HG03159 (cell line): ENCODE data around the gene UNC5B.

Experiments
- ATAC-seq: cut with Tn5 transposase; IDR thresholded peaks from one replicate; pipeline ENCODE4 v1.9.1; 2021; ENCODE audit warnings: mild to moderate bottlenecking, moderate library complexity; ENCODE audit not compliant: unreplicated experiment

The UNC5B gene

GRCh38 chr10:71212318-71213126, at the start of gene UNC5B:
UNC5B (plus strand) TSS chr10:71212570; CDS start chr10:71212986, 416 bp downstream.
- ATAC-seq, result no peak

- ATAC-seq, result no peak
Measured at GRCh38 chr10:71173466-71173865, 38.9 kb upstream of the UNC5B start.

GRCh38 chr10:71176661-71177060, 35.7 kb upstream of the UNC5B start:
- no peak for ATAC-seq

GRCh38 chr10:71177651-71178199, 34.6 kb upstream of the UNC5B start:
- ATAC-seq, result no peak

- no peak for ATAC-seq
Measured at GRCh38 chr10:71178880-71179279, 33.5 kb upstream of the UNC5B start.

- ATAC-seq, result no peak
Measured at GRCh38 chr10:71179382-71179781, 33.0 kb upstream of the UNC5B start.

- no peak for ATAC-seq
Measured at GRCh38 chr10:71184421-71184820, 27.9 kb upstream of the UNC5B start.

GRCh38 chr10:71185209-71185608, 27.2 kb upstream of the UNC5B start:
- no peak for ATAC-seq

- ATAC-seq, result no peak
Measured at GRCh38 chr10:71187197-71187596, 25.2 kb upstream of the UNC5B start.

GRCh38 chr10:71187600-71187999, 24.8 kb upstream of the UNC5B start:
- no peak for ATAC-seq

GRCh38 chr10:71188201-71188600, 24.2 kb upstream of the UNC5B start:
- no peak for ATAC-seq

GRCh38 chr10:71191019-71191418, 21.4 kb upstream of the UNC5B start:
- no peak for ATAC-seq

GRCh38 chr10:71191551-71192076, 20.8 kb upstream of the UNC5B start:
- no peak for ATAC-seq

- no peak for ATAC-seq
Measured at GRCh38 chr10:71193516-71193915, 18.9 kb upstream of the UNC5B start.

- ATAC-seq, result no peak
Measured at GRCh38 chr10:71197955-71198354, 14.4 kb upstream of the UNC5B start.

- no peak for ATAC-seq
Measured at GRCh38 chr10:71201849-71202248, 10.5 kb upstream of the UNC5B start.

GRCh38 chr10:71202314-71202713, 10.1 kb upstream of the UNC5B start:
- ATAC-seq, result no peak

- ATAC-seq, result no peak
Measured at GRCh38 chr10:71203124-71203523, 9.2 kb upstream of the UNC5B start.

- no peak for ATAC-seq
Measured at GRCh38 chr10:71203716-71204115, 8.7 kb upstream of the UNC5B start.

GRCh38 chr10:71204746-71205145, 7.6 kb upstream of the UNC5B start:
- ATAC-seq, result no peak

GRCh38 chr10:71205468-71205867, 6.9 kb upstream of the UNC5B start:
- ATAC-seq, result no peak

- ATAC-seq, result no peak
Measured at GRCh38 chr10:71206911-71207310, 5.5 kb upstream of the UNC5B start.
